Stimulated activated CD4-positive, alpha-beta T cell treated with anti-CD3 and anti-CD28 coated beads, TNF-alpha, amount 100 ng/mL, for 24 hours (primary cell): Measurements from ENCODE around the gene ENOX1.

Experiments used
- DNase-seq, 3 experiments: peaks; one replicate each; pipeline ENCODE4 v3.0.0-alpha.2; 2020; ENCODE audit warnings: low read depth in 3 of 3

Gene ENOX1

GRCh38 chr13:43257765-43258164 is 529.0 kb downstream of the ENOX1 start:
- DNase-seq = no peak

- DNase-seq = no peak
These were observed 534.8 kb downstream of the ENOX1 start for GRCh38 chr13:43251961-43252360.

GRCh38 chr13:43246382-43246781 is 540.4 kb downstream of the ENOX1 start:
- no peak for DNase-seq

DNA sequence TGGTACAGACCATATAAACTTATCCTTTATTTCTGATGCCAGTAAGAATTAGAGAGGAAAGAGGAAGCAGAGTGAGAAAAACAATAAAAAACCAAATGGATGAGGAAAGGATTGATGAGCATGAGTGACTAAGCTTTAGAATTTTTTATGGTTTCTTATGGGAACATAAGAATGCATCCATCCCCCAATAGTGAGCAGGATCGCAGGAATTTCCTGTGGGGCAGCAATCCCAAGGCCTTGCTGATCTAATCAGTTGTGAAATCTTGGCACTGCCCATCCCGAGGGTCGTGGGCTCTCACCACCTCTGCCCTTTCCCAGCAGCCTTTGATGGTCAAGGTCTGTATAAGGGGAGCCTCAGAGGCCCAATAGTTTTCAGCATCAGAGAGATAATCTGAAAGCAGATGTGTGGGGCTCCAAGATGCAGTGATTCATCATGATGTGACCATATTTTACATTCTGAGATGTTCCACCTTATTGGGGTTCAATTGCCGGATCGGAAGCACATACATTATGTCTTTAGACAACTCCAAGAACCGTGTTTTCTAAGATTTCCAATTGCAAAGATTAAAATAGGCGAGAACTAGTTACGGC is 541.3 kb downstream of the ENOX1 start:
- DNase-seq = no peak

DNA sequence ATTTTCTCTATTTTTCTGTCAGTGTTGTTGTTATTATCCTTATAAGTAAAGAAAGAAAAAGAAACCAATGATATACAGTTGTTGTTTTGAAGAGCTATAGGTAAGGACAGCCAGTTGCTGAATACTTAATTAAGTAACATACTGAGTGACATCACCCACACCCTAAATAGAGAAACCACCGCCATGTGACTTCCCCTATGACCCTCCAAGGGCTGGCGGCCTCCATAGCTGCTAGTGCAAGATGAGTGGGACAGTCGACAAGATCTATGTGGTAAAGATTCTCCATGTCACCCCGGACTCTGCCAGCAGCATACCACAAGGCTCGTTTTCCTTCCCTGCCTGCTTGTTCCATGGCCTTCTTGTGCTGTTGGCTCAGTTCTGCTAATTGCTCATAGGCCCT is 542.3 kb downstream of the ENOX1 start:
- no peak for DNase-seq

DNA sequence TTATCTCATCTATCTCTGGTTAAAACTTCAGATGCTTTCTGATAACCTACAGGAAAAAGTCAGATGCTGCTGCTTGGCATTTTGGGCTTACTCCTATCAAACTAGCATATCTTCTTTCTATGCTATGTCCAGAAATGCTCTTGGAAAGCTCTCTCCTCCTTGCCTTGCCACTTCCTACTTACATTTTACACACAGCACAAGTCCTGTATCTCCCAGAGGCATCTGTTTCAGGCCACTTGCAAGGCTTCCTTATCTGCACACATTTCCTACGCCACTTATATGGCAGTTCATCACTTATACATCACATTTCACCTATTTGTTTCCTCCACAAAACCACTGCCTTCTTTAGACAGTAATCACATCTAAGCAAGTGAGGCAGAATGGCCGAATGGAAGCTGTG is 543.1 kb downstream of the ENOX1 start:
- DNase-seq = no peak

- no peak for DNase-seq
These were observed 544.7 kb downstream of the ENOX1 start for GRCh38 chr13:43242040-43242439.

- no peak for DNase-seq
These were observed 546.5 kb downstream of the ENOX1 start for GRCh38 chr13:43240278-43240677.

DNA sequence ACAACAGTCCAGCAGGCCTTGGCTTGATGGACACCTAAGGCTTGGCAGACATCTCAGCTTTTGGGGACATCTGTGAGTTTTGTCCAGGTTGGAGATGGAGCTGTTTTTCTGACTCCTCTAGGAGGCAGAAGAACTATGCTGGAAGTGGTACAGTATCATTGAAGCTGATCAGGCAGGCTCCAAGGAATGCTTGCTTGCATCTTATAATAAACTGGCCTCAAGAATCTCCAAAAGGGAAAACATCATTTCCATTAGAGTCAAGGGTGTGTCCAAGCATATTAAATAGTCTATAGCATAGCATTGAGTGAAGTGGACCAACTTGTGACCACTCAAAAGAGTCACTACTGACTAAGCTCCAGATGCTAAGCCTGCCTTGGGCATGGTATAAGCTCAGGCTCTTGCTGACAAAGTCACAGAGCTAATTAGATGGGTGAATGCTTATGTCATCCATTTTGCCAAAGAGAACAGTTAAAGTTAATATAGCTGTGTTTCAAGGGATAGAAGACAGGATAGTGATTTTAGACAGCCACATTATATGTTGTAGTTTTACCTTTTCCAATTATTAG is 547.4 kb downstream of the ENOX1 start:
- DNase-seq = no peak

- DNase-seq = no peak
These were observed 548.3 kb downstream of the ENOX1 start for GRCh38 chr13:43238341-43239083.

DNA sequence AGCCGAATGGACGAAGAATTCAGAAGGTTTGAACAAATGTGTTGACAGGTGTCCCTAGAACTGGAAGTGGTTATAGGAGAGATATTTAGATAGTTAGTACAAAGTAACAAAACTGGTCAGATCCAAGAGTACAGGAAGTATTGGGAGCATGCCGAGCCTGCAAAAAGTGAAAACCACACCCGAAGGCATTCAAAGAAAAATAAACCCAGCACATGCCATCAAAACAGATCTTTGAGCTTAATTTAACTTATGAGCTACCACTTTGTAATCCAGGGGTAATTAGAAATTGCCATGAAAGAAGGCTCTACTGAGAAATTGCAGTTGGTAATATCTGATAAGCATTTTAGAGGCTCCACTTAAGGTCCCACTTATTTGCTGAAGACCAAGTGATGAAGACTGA is 549.2 kb downstream of the ENOX1 start:
- DNase-seq = no peak

DNA sequence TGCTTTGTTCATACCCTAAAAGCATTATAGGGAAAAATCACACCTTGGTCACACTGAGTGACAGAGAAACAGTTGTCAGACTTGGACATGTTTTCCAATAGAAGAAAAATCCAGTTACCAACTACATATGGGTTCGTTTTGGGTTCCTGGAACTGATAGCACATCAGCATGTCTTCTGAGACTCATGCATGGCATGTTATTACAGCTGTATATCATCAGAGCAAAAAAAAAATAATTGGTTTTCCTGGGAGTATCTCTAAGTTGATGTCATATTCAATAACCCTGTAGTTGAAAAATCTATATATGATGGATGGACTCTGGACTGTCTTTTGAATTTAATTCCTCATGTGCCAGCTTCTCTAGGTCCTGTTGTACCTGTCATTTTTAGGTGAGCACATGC is 551.7 kb downstream of the ENOX1 start:
- no peak for DNase-seq

DNA sequence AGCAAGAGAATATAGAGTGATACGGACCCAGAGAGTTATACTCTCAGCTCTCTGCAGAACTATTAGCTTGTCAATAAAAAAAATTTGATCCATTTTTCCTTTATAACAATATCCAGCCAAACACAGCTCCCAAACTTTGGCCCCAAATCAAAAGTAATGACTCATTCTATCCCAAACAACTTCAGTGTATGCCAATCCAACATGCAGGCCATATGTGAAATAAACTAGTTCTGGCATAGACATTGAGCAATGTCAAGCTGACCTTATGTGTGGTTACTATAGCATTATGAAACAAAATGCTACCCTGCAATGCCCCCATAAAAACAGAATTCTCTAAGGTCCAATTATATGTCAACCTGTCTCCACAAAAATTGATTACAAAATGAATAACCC is 553.9 kb downstream of the ENOX1 start:
- DNase-seq = no peak

DNA sequence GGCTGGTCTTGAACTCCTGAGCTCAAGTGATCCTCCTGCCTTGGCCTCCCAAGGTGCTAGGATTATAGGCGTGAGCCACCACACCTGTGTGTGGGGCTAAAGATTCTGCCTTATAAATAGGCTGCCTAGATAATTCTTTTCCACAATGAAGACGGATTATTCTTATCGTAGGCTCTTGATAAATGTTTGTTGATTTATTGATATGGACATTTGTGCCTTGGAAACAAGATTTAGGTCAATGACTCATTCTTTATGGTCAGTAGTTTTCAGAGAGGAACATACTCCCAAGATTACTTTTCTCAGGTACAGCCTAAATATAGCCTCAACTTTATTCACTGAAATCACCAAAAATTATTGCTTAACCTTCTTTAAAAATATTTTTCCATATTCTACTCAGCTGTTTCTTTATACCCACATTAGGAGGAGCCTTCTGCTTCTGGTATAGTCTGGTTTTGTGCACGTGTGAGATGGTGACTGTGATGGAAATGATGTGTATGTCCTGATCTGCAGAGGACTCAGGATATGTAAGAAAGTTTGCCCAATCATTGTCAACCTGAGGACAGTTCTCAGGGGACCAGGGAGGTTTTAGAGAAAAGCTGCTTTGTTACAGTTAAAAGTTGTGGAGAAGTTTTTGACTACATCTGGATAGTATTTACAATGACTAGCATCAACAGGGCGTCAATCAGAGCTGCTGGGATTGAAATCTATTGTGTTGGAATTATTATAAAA is 554.5 kb downstream of the ENOX1 start:
- no peak for DNase-seq

DNA sequence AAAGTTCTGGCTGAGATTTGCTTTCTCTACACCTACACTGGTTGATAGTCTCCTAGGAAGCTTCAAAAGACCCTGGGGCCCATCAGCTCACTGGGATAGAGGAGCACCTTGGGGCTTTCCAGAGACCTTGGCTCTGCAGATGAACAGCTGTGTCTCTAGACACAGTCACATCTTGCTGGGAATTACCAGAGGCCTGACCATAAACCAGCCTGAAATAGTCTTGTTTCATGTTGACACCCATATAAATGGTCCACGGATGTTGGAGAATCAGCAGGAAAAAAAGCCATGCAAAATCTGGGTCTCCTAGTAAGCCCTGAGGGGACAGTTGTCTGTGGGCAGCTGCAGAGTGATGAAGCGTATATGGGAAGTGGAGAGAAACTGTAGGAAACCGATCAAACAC is 555.8 kb downstream of the ENOX1 start:
- no peak for DNase-seq

DNA sequence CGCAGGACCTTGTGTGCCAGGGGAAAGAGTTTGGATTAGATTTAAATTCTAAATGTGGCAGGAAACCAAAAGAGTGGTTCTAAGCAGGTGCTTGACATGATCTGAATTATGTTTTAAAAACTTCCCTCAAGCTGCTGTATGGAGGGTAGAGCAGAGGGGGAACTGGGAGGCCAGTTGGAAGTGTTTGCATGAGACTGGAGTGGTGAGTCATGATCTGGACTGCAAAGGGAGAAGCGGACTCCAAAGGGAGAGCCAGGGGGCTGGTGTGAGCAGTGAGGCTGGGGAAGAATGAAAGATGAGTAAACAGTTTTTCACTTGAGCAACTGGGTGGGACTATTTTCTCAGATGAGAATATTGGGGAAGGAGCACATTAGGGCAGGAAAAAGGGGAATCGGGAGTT is 557.3 kb downstream of the ENOX1 start:
- no peak for DNase-seq

DNA sequence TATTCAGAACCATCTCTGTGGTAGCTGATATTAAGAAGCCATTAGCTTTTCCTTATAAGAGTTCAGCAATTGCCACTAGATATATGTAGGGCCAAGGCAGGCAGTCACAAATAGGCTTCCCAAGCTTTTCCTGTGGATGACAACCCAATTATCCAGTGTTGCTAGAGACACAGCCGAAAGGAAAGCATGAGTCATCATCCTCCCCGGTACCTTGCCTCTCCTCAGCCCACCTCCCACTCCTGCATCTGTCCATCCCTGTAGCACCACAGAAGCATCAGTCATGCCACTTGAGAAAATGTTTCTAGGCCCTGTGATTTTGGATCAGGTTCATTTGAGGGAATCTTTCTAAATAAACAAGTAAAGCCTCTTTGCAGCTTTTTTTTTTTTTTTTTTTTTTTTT is 559.1 kb downstream of the ENOX1 start:
- DNase-seq = no peak

DNA sequence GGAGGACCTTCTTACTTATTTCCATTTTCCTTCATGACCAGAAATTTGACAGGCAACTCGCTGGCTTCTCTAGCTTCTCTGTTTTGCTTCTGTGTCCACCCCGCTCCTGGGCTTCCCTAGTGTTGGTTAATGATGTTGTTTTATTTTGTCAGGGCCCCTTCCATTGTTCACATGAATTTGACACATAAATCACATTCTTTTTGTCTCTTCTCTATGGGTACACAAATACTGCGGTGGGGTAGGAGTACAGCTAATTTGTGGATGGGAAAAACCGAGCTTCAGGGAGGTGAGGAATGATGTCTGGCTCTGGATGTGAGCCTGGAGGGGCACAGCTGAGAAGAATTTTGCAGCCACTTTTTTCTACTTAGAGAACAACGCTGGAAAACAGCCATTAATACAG is 563.6 kb downstream of the ENOX1 start:
- no peak for DNase-seq

GRCh38 chr13:43222086-43222485 is 564.7 kb downstream of the ENOX1 start:
- DNase-seq = no peak

GRCh38 chr13:43221611-43222010 is 565.2 kb downstream of the ENOX1 start:
- DNase-seq = no peak

DNA sequence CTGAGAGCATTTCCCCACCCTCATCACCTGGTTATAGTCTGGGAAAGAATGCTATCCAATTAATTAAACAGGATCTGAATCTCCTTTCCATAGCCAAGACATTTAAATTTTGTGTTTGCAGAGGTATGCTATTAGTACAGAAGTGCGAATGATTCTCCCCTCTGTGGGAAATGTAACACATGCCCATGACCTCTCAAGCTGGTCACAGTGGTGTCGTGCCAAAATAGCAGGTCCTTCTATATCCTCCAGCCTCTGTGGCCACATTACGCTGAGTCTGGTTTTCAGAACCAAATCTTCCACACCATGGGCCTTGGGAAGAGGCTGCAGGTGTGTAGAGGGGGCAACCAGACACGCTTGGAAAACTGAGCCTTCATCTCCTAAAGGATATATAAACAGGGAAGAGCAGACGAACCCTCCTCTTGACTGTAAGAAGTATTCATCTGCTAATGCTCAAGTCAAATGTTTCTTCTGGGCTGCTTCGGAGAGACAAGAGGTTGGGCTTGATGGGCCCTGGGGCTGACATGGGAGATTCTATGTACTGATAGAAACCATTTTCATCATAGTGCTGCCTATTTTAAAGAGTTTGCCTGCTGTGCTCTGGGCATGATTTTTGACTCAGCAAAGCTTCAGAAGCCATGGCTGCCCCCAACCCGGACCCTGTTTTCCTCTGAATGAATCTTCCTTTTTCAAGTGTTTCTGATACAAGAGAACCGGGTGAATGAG is 565.7 kb downstream of the ENOX1 start:
- DNase-seq = no peak

- DNase-seq = no peak
These were observed 572.6 kb downstream of the ENOX1 start for GRCh38 chr13:43214124-43214523.
